Measurements from ENCODE around the gene NAALADL2. TPM values are rescaled to one million over a fixed set of nuclear protein-coding genes. Genes with fewer than 3 reads are reported as not detected.

The NAALADL2 gene
- total RNA-seq, 1 experiment from 2014 or later, result 1.6 TPM

DNA sequence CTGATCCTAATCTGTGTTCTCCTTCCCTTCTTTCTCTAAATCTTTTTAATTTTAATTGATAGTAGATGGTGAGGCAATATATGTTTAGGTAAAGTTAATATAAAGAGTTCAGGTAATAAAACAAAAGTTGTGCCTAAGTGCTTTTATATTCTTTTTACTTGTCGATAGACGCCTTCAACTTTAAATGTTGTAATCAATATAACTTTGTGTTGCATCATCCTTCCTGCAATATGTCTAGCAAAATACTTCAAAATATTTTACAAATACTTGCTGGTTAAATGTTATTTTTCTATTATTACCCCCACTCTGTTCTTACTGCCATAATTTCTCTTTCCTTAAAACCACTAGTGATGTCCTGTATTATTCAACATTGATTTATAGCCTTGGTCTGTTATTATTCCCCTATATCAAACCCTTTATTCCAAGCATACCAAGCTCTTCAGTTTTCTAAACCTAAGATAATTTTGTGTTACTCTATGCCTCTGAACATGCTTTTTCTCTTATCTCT, 92.4 kb downstream of the NAALADL2 start:
- Histone ChIP-seq H3K18ac (ENCODE audit: insufficient read length, low read depth, low read length) (no peak overlapping the region), H3K9ac (ENCODE audit: extremely low read depth, insufficient read length, low read length) (no peak overlapping the region), H2BK15ac (ENCODE audit: low read depth, low read length) (no peak overlapping the region), H3K23me2 (ENCODE audit: insufficient read length, low read depth, low read length, poor library complexity, severe bottlenecking) (no peaks in the 10 kb centered on the region), H3K4me2 (ENCODE audit: insufficient read depth, insufficient read length, low read length) (no peak overlapping the region), H2BK120ac (ENCODE audit: low read depth, low read length, poor library complexity, severe bottlenecking) (no peak overlapping the region), H3K23ac (ENCODE audit: insufficient read length, low read depth, low read length) (no peak overlapping the region), H3K27me3 (ENCODE audit: insufficient read depth, low read length) (no peaks in the 10 kb centered on the region), H2AFZ (ENCODE audit: low read length) (no peak overlapping the region), H3K27ac (ENCODE audit: insufficient read length, low read depth, low read length) (no peak overlapping the region), H3K9me3 (ENCODE audit: control insufficient read depth, low read depth, low read length) (no peaks in the 10 kb centered on the region), H4K8ac (replicated peaks; ENCODE audit: insufficient read length, low read depth, low read length) (no peak overlapping the region), H3K4me1 (ENCODE audit: insufficient read depth, low read length) (no peaks in the 10 kb centered on the region), H2BK12ac (ENCODE audit: insufficient read length, low read depth, low read length) (no peak overlapping the region), H3K79me1 (ENCODE audit: insufficient read depth, low read depth, low read length, poor library complexity, severe bottlenecking) (no peaks in the 10 kb centered on the region), H2BK5ac (ENCODE audit: insufficient read length, low read length) (no peak overlapping the region), H4K91ac (ENCODE audit: insufficient read length, low read depth, low read length) (no peak overlapping the region), H2AK5ac (ENCODE audit: insufficient read length, low read length) (no peak overlapping the region), H3K14ac (ENCODE audit: insufficient read depth, low read length) (no peak overlapping the region), H3K79me2 (ENCODE audit: insufficient read depth, low read length) (no peaks in the 10 kb centered on the region), H3T11ph (ENCODE audit: low read length) (no peak overlapping the region), H3K56ac (ENCODE audit: insufficient read length, low read depth, low read length) (no peak overlapping the region), H4K20me1 (ENCODE audit: control insufficient read depth, insufficient read depth, insufficient read length) (no peaks in the 10 kb centered on the region), H2BK20ac (ENCODE audit: low read depth, low read length, poor library complexity, severe bottlenecking) (no peak overlapping the region), H4K5ac (ENCODE audit: insufficient read length, low read depth, low read length) (no peak overlapping the region), H3K4ac (ENCODE audit: low read depth, low read length) (no peak overlapping the region)
- no CpG with 5 or more reads among the region's 2 CpGs for WGBS (ENCODE audit: extremely low coverage, insufficient read length, low lambda C conversion rate)
- Mint-ChIP-seq H3K4me1 (peaks cover 12 to 14% of the 10 kb centered on the region in 2 experiments), H3K9me3 (no peaks in the 10 kb centered on the region), H3K36me3 (ENCODE audit: insufficient read depth in 1 of 3, low read depth in 3 of 3) (no peaks in the 10 kb centered on the region), H3K4me3 (no peak overlapping the region), H3K27ac (no peak overlapping the region), H3K27me3 (ENCODE audit: low read depth) (no peaks in the 10 kb centered on the region)
- no peak for DNase-seq
- TF ChIP-seq, protein P1, sequence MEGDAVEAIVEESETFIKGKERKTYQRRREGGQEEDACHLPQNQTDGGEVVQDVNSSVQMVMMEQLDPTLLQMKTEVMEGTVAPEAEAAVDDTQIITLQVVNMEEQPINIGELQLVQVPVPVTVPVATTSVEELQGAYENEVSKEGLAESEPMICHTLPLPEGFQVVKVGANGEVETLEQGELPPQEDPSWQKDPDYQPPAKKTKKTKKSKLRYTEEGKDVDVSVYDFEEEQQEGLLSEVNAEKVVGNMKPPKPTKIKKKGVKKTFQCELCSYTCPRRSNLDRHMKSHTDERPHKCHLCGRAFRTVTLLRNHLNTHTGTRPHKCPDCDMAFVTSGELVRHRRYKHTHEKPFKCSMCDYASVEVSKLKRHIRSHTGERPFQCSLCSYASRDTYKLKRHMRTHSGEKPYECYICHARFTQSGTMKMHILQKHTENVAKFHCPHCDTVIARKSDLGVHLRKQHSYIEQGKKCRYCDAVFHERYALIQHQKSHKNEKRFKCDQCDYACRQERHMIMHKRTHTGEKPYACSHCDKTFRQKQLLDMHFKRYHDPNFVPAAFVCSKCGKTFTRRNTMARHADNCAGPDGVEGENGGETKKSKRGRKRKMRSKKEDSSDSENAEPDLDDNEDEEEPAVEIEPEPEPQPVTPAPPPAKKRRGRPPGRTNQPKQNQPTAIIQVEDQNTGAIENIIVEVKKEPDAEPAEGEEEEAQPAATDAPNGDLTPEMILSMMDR (conservative IDR thresholded peaks at IDR 0.05), result no peak

Data from H9 (cell line).